ENCODE data around the gene SLC24A5. TPM values are rescaled to one million over a fixed set of nuclear protein-coding genes. Genes with fewer than 3 reads are reported as not detected.

Gene SLC24A5
- total RNA-seq, 4 donors from 2014 or later = not detected

- Histone ChIP-seq H3K9me3 (no peaks in the 10 kb centered on the region), H3K4me1 (no peaks in the 10 kb centered on the region), H3K27me3 (no peaks in the 10 kb centered on the region), H3K27ac (no peak overlapping the region), H3K36me3 (no peaks in the 10 kb centered on the region), H3K4me3 (no peak overlapping the region)
- TF ChIP-seq CTCF (IDR thresholded peaks at IDR 0.05 in 4 of 5, conservative IDR thresholded peaks at IDR 0.05 in 1 of 5) = no peak
- TF ChIP-seq POLR2A (IDR thresholded peaks at IDR 0.05) = no peak
- intact Hi-C loops (cut with DNase I; ENCODE audit: low total_unique reads) (loop anchor here (10.0 kb wide), 1 partner anchor 81 kb away; no protein-coding TSS in a partner anchor), in situ Hi-C loops (cut with MboI; ENCODE audit: low sequenced_read_pairs in 4 of 4) (no loop called here)
- DNase-seq (no peak), ATAC-seq (no peak)
Observed at GRCh38 chr15:48153526-48153925, 32.7 kb downstream of the SLC24A5 start.

- H3K27me3 ChIP-seq = no peaks in the 10 kb centered on the region
- H3K36me3 ChIP-seq = no peaks in the 10 kb centered on the region
- no peak for TF ChIP-seq POLR2A (IDR thresholded peaks at IDR 0.05)
- TF ChIP-seq CTCF (IDR thresholded peaks at IDR 0.05 in 4 of 5, conservative IDR thresholded peaks at IDR 0.05 in 1 of 5) = no peak
- H3K4me3 ChIP-seq = no peak overlapping the region
- H3K4me1 ChIP-seq = no peaks in the 10 kb centered on the region
- no peak overlapping the region for H3K27ac ChIP-seq
- ATAC-seq (no peak), DNase-seq (no peak)
- intact Hi-C loops (cut with DNase I; ENCODE audit: low total_unique reads) (no loop called here), in situ Hi-C loops (cut with MboI; ENCODE audit: low sequenced_read_pairs in 4 of 4) (no loop called here)
- no peaks in the 10 kb centered on the region for H3K9me3 ChIP-seq
Observed at GRCh38 chr15:48168616-48169015, 47.8 kb downstream of the SLC24A5 start.

GRCh38 chr15:48170981-48171380 lies 50.2 kb downstream of the SLC24A5 start:
- Histone ChIP-seq H3K27me3 (no peaks in the 10 kb centered on the region), H3K9me3 (no peaks in the 10 kb centered on the region), H3K4me1 (no peaks in the 10 kb centered on the region), H3K27ac (no peak overlapping the region), H3K36me3 (no peaks in the 10 kb centered on the region), H3K4me3 (no peak overlapping the region)
- TF ChIP-seq CTCF (IDR thresholded peaks at IDR 0.05 in 4 of 5, conservative IDR thresholded peaks at IDR 0.05 in 1 of 5) (no peak), POLR2A (IDR thresholded peaks at IDR 0.05) (no peak)
- intact Hi-C loops (cut with DNase I; ENCODE audit: low total_unique reads) = no loop called here
- no peak for DNase-seq
- no peak for ATAC-seq
- in situ Hi-C loops (cut with MboI; ENCODE audit: low sequenced_read_pairs in 4 of 4) = no loop called here

- H3K4me3 ChIP-seq = no peak overlapping the region
- H3K27me3 ChIP-seq = peaks cover 8 to 25% (median 18%) of the 10 kb centered on the region in 3 donors
- TF ChIP-seq CTCF (IDR thresholded peaks at IDR 0.05 in 4 of 5, conservative IDR thresholded peaks at IDR 0.05 in 1 of 5) = no peak
- TF ChIP-seq POLR2A (IDR thresholded peaks at IDR 0.05) = no peak
- DNase-seq (no peak), ATAC-seq (no peak)
- no peaks in the 10 kb centered on the region for H3K9me3 ChIP-seq
- intact Hi-C loops (cut with DNase I; ENCODE audit: low total_unique reads) = no loop called here
- peaks cover 0 to 6% of the 10 kb centered on the region in 2 donors for H3K4me1 ChIP-seq
- no peaks in the 10 kb centered on the region for H3K36me3 ChIP-seq
- in situ Hi-C loops (cut with MboI; ENCODE audit: low sequenced_read_pairs in 4 of 4) = no loop called here
- no peak overlapping the region for H3K27ac ChIP-seq
Observed at GRCh38 chr15:48175126-48175525, 54.3 kb downstream of the SLC24A5 start.

- in situ Hi-C loops (cut with MboI; ENCODE audit: low sequenced_read_pairs in 4 of 4) (no loop called here), intact Hi-C loops (cut with DNase I; ENCODE audit: low total_unique reads) (no loop called here)
- no peak overlapping the region for H3K4me3 ChIP-seq
Observed at GRCh38 chr15:48176112-48176511, 55.3 kb downstream of the SLC24A5 start.

More at GRCh38 chr15:48176112-48176511, 55.3 kb downstream of the SLC24A5 start:
- H3K9me3 ChIP-seq = no peaks in the 10 kb centered on the region
- no peak overlapping the region for H3K27ac ChIP-seq
- peaks cover 8 to 25% (median 18%) of the 10 kb centered on the region in 3 donors for H3K27me3 ChIP-seq
- no peaks in the 10 kb centered on the region for H3K36me3 ChIP-seq
- TF ChIP-seq POLR2A (IDR thresholded peaks at IDR 0.05) = no peak
- TF ChIP-seq CTCF (IDR thresholded peaks at IDR 0.05 in 4 of 5, conservative IDR thresholded peaks at IDR 0.05 in 1 of 5) = no peak
- ATAC-seq (no peak), DNase-seq (no peak)
- peaks cover 0 to 6% of the 10 kb centered on the region in 2 donors for H3K4me1 ChIP-seq

All from gastrocnemius medialis (tissue), 4 donors.